ENCODE results near the gene VWA3B. TPM values are rescaled to one million over a fixed set of nuclear protein-coding genes. Genes with fewer than 3 reads are reported as not detected.

The VWA3B gene
- total and polyA plus RNA-seq, 4 donors, result 3.5 to 29.2 (median 11.2) TPM

DNA sequence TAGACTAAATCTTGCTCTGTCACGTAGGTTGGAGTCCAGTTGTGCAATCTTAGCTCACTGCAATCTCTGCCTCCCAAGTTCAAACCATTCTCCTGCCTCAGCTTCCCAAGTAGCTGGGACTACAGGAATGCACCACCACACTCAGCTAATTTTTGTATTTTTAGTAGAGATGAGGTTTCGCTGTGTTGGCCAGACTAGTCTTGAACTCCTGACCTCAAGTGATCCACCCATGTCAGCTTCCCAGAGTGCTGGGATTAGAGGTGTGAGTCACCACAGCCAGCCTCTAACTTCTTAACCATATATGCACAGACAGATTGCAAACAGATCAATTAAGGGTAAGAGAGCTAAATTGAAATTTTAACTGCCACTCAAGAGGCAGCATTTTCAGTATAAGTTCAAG, 237.2 kb downstream of the VWA3B start:
- Histone ChIP-seq H3K9ac (ENCODE audit: insufficient read depth in 1 of 2, low read length in 2 of 2) (no peak overlapping the region), H3K4me1 (ENCODE audit: control insufficient read depth in 5 of 5, insufficient read depth in 5 of 5, low read length in 5 of 5) (no peaks in the 10 kb centered on the region), H3K4me3 (no peak overlapping the region), H3K9me3 (ENCODE audit: control insufficient read depth in 4 of 4, insufficient read depth in 3 of 4, low read length in 3 of 4) (peaks cover 0 to 16% (median 7%) of the 10 kb centered on the region in 4 donors), H3K27ac (ENCODE audit: low read depth in 1 of 2, low read length in 1 of 2) (no peak overlapping the region), H3K36me3 (ENCODE audit: control insufficient read depth in 4 of 4, insufficient read depth in 4 of 4, low read length in 4 of 4) (no peaks in the 10 kb centered on the region), H3K27me3 (ENCODE audit: control insufficient read depth in 3 of 3, insufficient read depth in 3 of 3, low read length in 2 of 3) (no peaks in the 10 kb centered on the region)
- TF ChIP-seq CTCF (IDR thresholded peaks at IDR 0.05; ENCODE audit: control extremely low read depth, extremely low read depth), result no peak
- ATAC-seq (ENCODE audit: insufficient read depth, low FRiP score) (no peak), DNase-seq (no peak)
- 78 to 82% methylated on average over 2 of the region's 2 CpGs for WGBS, 2 donors

DNA sequence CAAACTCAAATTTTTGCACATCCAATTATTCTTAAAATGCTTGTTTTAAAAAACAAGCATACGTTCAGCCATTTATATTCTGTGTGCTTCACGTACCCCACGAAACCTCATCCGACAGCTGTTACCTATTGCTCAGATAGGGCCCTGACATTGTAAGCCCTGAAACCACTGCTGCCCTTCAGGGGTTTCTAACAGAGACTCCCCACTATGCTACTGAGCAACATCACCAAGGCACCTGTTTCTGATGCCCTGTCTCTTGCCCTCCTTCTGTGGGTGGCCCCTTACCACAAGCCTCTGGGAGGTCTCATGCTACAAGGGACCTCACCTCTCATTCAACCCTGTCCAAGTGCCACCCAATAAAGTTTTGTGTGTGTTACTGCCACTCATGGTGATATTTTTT, 240.8 kb downstream of the VWA3B start:
- Histone ChIP-seq H3K4me3 (no peak overlapping the region), H3K27ac (ENCODE audit: low read depth in 1 of 2, low read length in 1 of 2) (no peak overlapping the region), H3K4me1 (ENCODE audit: control insufficient read depth in 5 of 5, insufficient read depth in 5 of 5, low read length in 5 of 5) (no peaks in the 10 kb centered on the region), H3K9ac (ENCODE audit: insufficient read depth in 1 of 2, low read length in 2 of 2) (no peak overlapping the region), H3K27me3 (ENCODE audit: control insufficient read depth in 3 of 3, insufficient read depth in 3 of 3, low read length in 2 of 3) (no peaks in the 10 kb centered on the region), H3K36me3 (ENCODE audit: control insufficient read depth in 4 of 4, insufficient read depth in 4 of 4, low read length in 4 of 4) (no peaks in the 10 kb centered on the region), H3K9me3 (ENCODE audit: control insufficient read depth in 4 of 4, insufficient read depth in 3 of 4, low read length in 3 of 4) (peaks cover 0 to 5% (median 2%) of the 10 kb centered on the region in 4 donors)
- no peak for ATAC-seq (ENCODE audit: insufficient read depth, low FRiP score)
- 92 to 97% methylated on average over 4 of the region's 4 CpGs for WGBS, 2 donors
- no peak for TF ChIP-seq CTCF (IDR thresholded peaks at IDR 0.05; ENCODE audit: control extremely low read depth, extremely low read depth)
- DNase-seq, result no peak

- no peak for TF ChIP-seq CTCF (IDR thresholded peaks at IDR 0.05; ENCODE audit: control extremely low read depth, extremely low read depth)
- WGBS, 2 donors, result 80 to 92% methylated on average over 4 of the region's 4 CpGs
These were observed 242.6 kb downstream of the VWA3B start for GRCh38 chr2:98329549-98329948.

GRCh38 chr2:98332989-98333388, 246.0 kb downstream of the VWA3B start:
- H3K36me3 ChIP-seq (ENCODE audit: control insufficient read depth in 4 of 4, insufficient read depth in 4 of 4, low read length in 4 of 4), result no peaks in the 10 kb centered on the region
- H3K27ac ChIP-seq (ENCODE audit: low read depth in 1 of 2, low read length in 1 of 2), result no peak overlapping the region
- ATAC-seq (ENCODE audit: insufficient read depth, low FRiP score) (no peak), DNase-seq (no peak)
- H3K27me3 ChIP-seq (ENCODE audit: control insufficient read depth in 3 of 3, insufficient read depth in 3 of 3, low read length in 2 of 3), result no peaks in the 10 kb centered on the region
- H3K9me3 ChIP-seq (ENCODE audit: control insufficient read depth in 4 of 4, insufficient read depth in 3 of 4, low read length in 3 of 4), result no peaks in the 10 kb centered on the region
- H3K4me3 ChIP-seq, result no peak overlapping the region
- no peak for TF ChIP-seq CTCF (IDR thresholded peaks at IDR 0.05; ENCODE audit: control extremely low read depth, extremely low read depth)
- H3K9ac ChIP-seq (ENCODE audit: insufficient read depth in 1 of 2, low read length in 2 of 2), result no peak overlapping the region
- WGBS, 2 donors, result 80 to 84% methylated on average over 5 of the region's 5 CpGs
- H3K4me1 ChIP-seq (ENCODE audit: control insufficient read depth in 5 of 5, insufficient read depth in 5 of 5, low read length in 5 of 5), result no peaks in the 10 kb centered on the region

More at GRCh38 chr2:98329549-98329948, 242.6 kb downstream of the VWA3B start:
- no peak overlapping the region for H3K9ac ChIP-seq (ENCODE audit: insufficient read depth in 1 of 2, low read length in 2 of 2)
- no peak overlapping the region for H3K27ac ChIP-seq (ENCODE audit: low read depth in 1 of 2, low read length in 1 of 2)
- DNase-seq, result no peak
- H3K4me3 ChIP-seq, result no peak overlapping the region
- H3K36me3 ChIP-seq (ENCODE audit: control insufficient read depth in 4 of 4, insufficient read depth in 4 of 4, low read length in 4 of 4), result no peaks in the 10 kb centered on the region
- no peaks in the 10 kb centered on the region for H3K27me3 ChIP-seq (ENCODE audit: control insufficient read depth in 3 of 3, insufficient read depth in 3 of 3, low read length in 2 of 3)
- peaks cover 0 to 2% (median 0%) of the 10 kb centered on the region in 4 donors for H3K9me3 ChIP-seq (ENCODE audit: control insufficient read depth in 4 of 4, insufficient read depth in 3 of 4, low read length in 3 of 4)
- H3K4me1 ChIP-seq (ENCODE audit: control insufficient read depth in 5 of 5, insufficient read depth in 5 of 5, low read length in 5 of 5), result no peaks in the 10 kb centered on the region
- no peak for ATAC-seq (ENCODE audit: insufficient read depth, low FRiP score)
